ENCODE measurements around the gene ROBO4. TPM values are rescaled to one million over a fixed set of nuclear protein-coding genes. Genes with fewer than 3 reads are reported as not detected.

ROBO4 gene
- total and polyA plus RNA-seq, 4 experiments from 2014 or later: not detected

DNA sequence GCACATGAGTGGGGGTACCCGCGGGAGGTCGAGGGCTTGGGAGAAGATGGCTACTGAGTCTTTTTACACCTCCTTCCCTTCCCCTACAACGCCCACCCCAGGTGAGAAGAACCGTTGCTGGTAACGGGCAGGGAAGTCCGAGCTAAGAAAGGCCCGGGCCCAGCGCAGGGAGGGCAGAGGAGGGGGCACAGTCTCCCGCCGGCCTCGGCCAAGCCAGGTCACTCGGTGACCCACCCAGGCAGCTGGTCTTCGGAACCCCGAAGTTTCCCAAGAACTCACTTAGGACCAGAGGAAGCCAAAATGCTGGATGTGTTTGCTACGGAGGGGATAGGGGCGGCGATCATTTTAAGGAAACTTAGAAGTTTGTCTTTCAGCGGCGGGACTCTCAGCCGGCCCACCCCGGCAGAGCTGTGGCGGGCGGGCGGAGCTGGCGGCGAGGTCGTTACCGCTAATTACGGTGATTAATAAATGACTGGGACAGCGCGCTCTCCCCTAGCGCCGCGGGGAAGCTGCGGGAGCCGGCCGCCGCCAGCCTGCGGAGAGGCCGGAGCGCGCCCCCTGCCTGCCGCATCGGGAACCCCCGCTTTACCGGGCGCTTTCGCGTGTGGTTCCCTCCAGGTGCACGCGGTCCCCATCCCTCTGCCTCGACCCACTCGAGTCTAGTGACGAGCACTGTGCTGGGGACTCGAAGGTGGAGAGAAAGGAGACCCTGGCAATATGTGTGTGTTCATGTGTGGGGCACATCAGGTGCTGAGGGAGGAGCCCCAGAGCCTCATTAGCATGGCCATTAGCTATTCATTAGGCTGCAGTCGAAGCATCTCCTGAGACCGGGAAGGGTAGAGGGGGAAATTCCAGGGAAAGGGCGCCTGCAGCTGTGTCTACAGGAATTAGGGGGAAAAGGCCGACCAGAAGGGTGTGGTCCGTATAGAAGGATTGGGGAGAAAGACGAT lies 31.5 kb downstream of the ROBO4 start:
- intact Hi-C loops (cut with micrococcal nuclease): no loop called here
- CTCF ChIA-PET (ENCODE audit: partially characterized antibody): interaction anchor here (0.6 to 2.7 kb wide), 18 partner anchors 8 to 276 kb away, joined by 3 to 18 read pairs (median 4); partner anchors contain the start of genes SIAE and SPA17

DNA sequence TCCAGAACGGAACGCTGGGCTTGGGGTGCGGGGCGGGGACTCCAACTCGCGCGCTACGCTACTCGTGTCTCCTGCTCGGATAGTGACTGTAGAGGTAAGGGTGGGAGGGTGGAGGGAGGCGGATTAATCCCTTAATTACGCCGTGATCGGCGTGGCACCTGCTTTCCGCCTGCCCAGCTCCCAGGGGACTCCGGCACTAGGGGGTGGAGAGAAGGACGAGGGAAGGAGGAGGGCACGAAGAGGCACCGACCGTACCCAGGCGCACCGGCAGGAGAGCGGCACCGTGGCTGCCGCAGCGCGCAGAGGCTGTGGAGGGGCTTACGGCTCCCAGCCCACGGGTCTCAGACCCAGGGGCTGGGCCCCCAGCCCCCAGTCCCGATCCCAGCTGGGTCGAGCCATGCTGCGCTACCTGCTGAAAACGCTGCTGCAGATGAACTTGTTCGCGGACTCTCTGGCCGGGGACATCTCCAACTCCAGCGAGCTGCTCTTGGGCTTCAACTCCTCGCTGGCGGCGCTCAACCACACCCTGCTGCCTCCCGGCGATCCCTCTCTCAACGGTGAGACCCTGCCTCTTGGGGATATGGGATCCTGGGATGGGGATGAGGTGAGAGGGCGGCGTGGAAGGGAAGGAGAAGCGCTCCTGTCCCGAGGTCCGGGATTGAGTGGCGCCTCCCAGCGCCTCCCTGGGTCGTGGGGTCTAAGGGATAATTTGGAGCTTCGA lies 32.3 kb downstream of the ROBO4 start, which contains the start of gene ROBO3:
ROBO3 (plus strand) TSS at position 252 of the 721 bp plus-strand sequence; CDS start at position 398, 146 bp downstream.
- Histone ChIP-seq H3K4me1 (ENCODE audit: insufficient read depth, low read length) (peaks cover 39% of the 10 kb centered on the region), H3K27me3 (ENCODE audit: insufficient read depth, low read length) (peaks cover 75% of the 10 kb centered on the region), H3K9me3 (ENCODE audit: control insufficient read depth in 1 of 2, low read length in 2 of 2) (no peaks in the 10 kb centered on the region), H3K4me3 (ENCODE audit: low read length in 2 of 2) (no peak within 1 kb of the TSS), H3K36me3 (ENCODE audit: insufficient read depth, low read length) (no peaks in the 10 kb centered on the region), H3K27ac (ENCODE audit: low read depth, low read length) (no peak within 1 kb of the TSS)
- Mint-ChIP-seq H3K27ac (no peak within 1 kb of the TSS), H3K36me3 (no peaks in the 10 kb centered on the region), H3K27me3 (peaks cover 69 to 72% of the 10 kb centered on the region in 2 donors), H3K4me3 (peak within 1 kb of the TSS in 6 of 8 donors; percentile 8 to 71 (median 40)), H3K4me1 (peaks cover 26 to 66% (median 47%) of the 10 kb centered on the region in 4 donors), H3K9me3 (no peaks in the 10 kb centered on the region)
- ChIA-PET POLR2A (ENCODE audit: partially characterized antibody) (interaction anchor here (1.2 kb wide), 1 partner anchor 11 kb away, joined by 4 read pairs; no protein-coding TSS in a partner anchor), CTCF (ENCODE audit: partially characterized antibody) (interaction anchor here (0.6 to 2.7 kb wide), 14 partner anchors 7 to 277 kb away, joined by 3 to 18 read pairs (median 5); partner anchors contain the start of genes SIAE and SPA17)
- DNase-seq: no peak
- intact Hi-C loops (cut with micrococcal nuclease): no loop called here

More for the DNA sequence above, 31.5 kb downstream of the ROBO4 start:
- H3K9me3 Mint-ChIP-seq: no peaks in the 10 kb centered on the region
- DNase-seq: peak in 4 of 5 donors; percentile 42 to 52 (median 44)
- peak overlapping the region in 1 of 7 donors; percentile 65 for H3K27ac Mint-ChIP-seq
- no peak overlapping the region for H3K4me3 ChIP-seq (ENCODE audit: low read length in 2 of 2)
- H3K36me3 ChIP-seq (ENCODE audit: insufficient read depth, low read length): no peaks in the 10 kb centered on the region
- H3K4me3 Mint-ChIP-seq: peak overlapping the region in 5 of 8 donors; percentile 35 to 71 (median 52)
- H3K4me1 Mint-ChIP-seq: peaks cover 26 to 70% (median 47%) of the 10 kb centered on the region in 4 donors
- H3K27ac ChIP-seq (ENCODE audit: low read depth, low read length): no peak overlapping the region
- H3K9me3 ChIP-seq (ENCODE audit: control insufficient read depth in 1 of 2, low read length in 2 of 2): no peaks in the 10 kb centered on the region
- H3K27me3 ChIP-seq (ENCODE audit: insufficient read depth, low read length): peaks cover 78% of the 10 kb centered on the region
- H3K4me1 ChIP-seq (ENCODE audit: insufficient read depth, low read length): peaks cover 39% of the 10 kb centered on the region
- no peaks in the 10 kb centered on the region for H3K36me3 Mint-ChIP-seq
- POLR2A ChIA-PET (ENCODE audit: partially characterized antibody): interaction anchor here (1.2 kb wide), 1 partner anchor 10 kb away, joined by 4 read pairs; no protein-coding TSS in a partner anchor
- peaks cover 73 to 77% of the 10 kb centered on the region in 2 donors for H3K27me3 Mint-ChIP-seq

DNA sequence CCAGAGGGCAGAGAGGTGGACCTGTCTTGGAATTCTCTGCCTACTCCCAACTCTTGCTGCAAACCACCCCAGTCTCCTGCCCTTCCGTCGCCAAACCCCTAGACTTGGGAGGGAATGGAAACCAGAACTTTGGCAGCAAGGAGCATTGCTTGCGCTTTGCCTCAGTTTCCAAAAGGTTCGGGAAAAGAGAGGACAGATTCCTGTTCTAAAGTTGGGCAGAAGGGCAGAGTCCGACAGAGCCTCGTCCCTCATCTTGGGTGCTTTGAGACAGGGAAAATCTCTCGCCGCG lies 32.8 kb downstream of the ROBO4 start:
- no peaks in the 10 kb centered on the region for H3K9me3 Mint-ChIP-seq
- no peaks in the 10 kb centered on the region for H3K9me3 ChIP-seq (ENCODE audit: control insufficient read depth in 1 of 2, low read length in 2 of 2)
- no peak overlapping the region for H3K4me3 Mint-ChIP-seq
- POLR2A ChIA-PET (ENCODE audit: partially characterized antibody): interaction anchor here (1.2 kb wide), 1 partner anchor 11 kb away, joined by 4 read pairs; no protein-coding TSS in a partner anchor
- H3K27ac Mint-ChIP-seq: no peak overlapping the region
- no peak for DNase-seq
- H3K4me1 Mint-ChIP-seq: peaks cover 25 to 66% (median 47%) of the 10 kb centered on the region in 4 donors
- CTCF ChIA-PET (ENCODE audit: partially characterized antibody): interaction anchor here (1.8 to 2.7 kb wide), 2 partner anchors 26 to 27 kb away, joined by 5 to 8 read pairs; no protein-coding TSS in a partner anchor
- H3K4me1 ChIP-seq (ENCODE audit: insufficient read depth, low read length): peaks cover 39% of the 10 kb centered on the region
- intact Hi-C loops (cut with micrococcal nuclease): no loop called here
- no peaks in the 10 kb centered on the region for H3K36me3 Mint-ChIP-seq
- H3K36me3 ChIP-seq (ENCODE audit: insufficient read depth, low read length): no peaks in the 10 kb centered on the region
- peaks cover 65 to 67% of the 10 kb centered on the region in 2 donors for H3K27me3 Mint-ChIP-seq
- no peak overlapping the region for H3K4me3 ChIP-seq (ENCODE audit: low read length in 2 of 2)
- H3K27ac ChIP-seq (ENCODE audit: low read depth, low read length): no peak overlapping the region
- peaks cover 70% of the 10 kb centered on the region for H3K27me3 ChIP-seq (ENCODE audit: insufficient read depth, low read length)

DNA sequence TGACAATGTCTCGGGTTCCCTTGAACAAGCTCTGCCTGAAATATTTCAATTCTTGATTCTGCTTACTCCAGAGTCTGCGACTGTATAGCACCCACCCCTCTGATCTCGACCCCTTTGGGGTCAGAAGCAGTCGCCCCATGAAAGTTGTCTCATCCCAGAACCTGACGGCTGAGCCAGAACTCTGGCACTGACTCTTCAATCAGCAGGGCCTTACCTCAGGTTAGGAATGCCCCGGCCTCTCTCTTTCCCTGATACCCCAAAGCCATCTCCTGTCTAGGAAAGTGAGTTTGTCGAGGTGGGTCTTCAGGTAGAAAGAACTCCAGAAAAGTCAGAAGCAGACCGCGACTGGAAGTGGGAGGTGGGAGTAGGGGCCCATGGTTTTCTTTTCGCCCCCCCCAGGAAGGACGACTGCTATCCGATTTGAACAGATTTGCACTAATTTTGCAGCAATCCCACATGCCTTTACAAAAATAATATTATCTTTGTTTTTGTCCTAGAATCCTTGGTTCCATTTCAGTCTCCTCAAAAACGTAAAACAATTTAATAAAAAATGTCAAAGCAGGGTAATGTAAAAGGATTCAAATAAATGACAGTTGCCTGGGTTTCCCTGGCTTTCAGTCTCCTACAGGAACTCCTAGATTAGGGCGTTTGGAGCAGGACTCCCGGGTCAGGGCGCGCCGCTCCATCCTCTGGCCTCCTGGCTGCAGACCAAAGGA lies 33.3 kb downstream of the ROBO4 start:
- peaks cover 36% of the 10 kb centered on the region for H3K4me1 ChIP-seq (ENCODE audit: insufficient read depth, low read length)
- DNase-seq: no peak
- no peak overlapping the region for H3K4me3 ChIP-seq (ENCODE audit: low read length in 2 of 2)
- no peaks in the 10 kb centered on the region for H3K9me3 ChIP-seq (ENCODE audit: control insufficient read depth in 1 of 2, low read length in 2 of 2)
- H3K36me3 ChIP-seq (ENCODE audit: insufficient read depth, low read length): no peaks in the 10 kb centered on the region
- intact Hi-C loops (cut with micrococcal nuclease): no loop called here
- Mint-ChIP-seq H3K4me3 (peak overlapping the region in 1 of 8 donors; percentile 28), H3K4me1 (peaks cover 21 to 62% (median 44%) of the 10 kb centered on the region in 4 donors), H3K27me3 (peaks cover 65 to 66% of the 10 kb centered on the region in 2 donors), H3K36me3 (no peaks in the 10 kb centered on the region), H3K27ac (no peak overlapping the region), H3K9me3 (no peaks in the 10 kb centered on the region)
- POLR2A ChIA-PET (ENCODE audit: partially characterized antibody): no interaction called here
- H3K27ac ChIP-seq (ENCODE audit: low read depth, low read length): no peak overlapping the region
- H3K27me3 ChIP-seq (ENCODE audit: insufficient read depth, low read length): peaks cover 65% of the 10 kb centered on the region
- CTCF ChIA-PET (ENCODE audit: partially characterized antibody): no interaction called here

DNA sequence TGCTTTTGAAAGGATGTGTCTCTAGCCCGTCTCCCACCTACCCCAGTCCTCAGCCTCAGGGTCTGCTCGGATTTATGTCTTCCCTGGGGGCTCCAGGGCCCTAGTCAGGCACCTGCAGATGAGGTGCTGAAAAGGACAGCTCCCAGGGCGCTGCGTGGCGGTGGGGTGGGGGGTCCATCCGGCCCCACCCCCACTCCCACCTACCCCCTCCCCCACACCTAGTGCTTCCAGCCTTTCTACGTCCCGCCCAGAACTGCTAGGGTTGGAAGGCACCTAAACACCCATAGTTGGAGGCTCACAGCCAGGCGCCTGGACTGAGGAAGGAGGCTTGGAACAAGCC lies 33.9 kb downstream of the ROBO4 start:
- Histone ChIP-seq H3K36me3 (ENCODE audit: insufficient read depth, low read length) (no peaks in the 10 kb centered on the region), H3K4me3 (ENCODE audit: low read length in 2 of 2) (no peak overlapping the region), H3K9me3 (ENCODE audit: control insufficient read depth in 1 of 2, low read length in 2 of 2) (no peaks in the 10 kb centered on the region), H3K27ac (ENCODE audit: low read depth, low read length) (no peak overlapping the region), H3K4me1 (ENCODE audit: insufficient read depth, low read length) (peaks cover 31% of the 10 kb centered on the region), H3K27me3 (ENCODE audit: insufficient read depth, low read length) (peaks cover 59% of the 10 kb centered on the region)
- Mint-ChIP-seq H3K27me3 (peaks cover 61% of the 10 kb centered on the region in 2 donors), H3K4me3 (peak overlapping the region in 1 of 8 donors; percentile 56), H3K9me3 (no peaks in the 10 kb centered on the region), H3K4me1 (peaks cover 16 to 57% (median 40%) of the 10 kb centered on the region in 4 donors), H3K36me3 (no peaks in the 10 kb centered on the region), H3K27ac (no peak overlapping the region)
- intact Hi-C loops (cut with micrococcal nuclease): no loop called here
- CTCF ChIA-PET (ENCODE audit: partially characterized antibody): no interaction called here
- no peak for DNase-seq
- POLR2A ChIA-PET (ENCODE audit: partially characterized antibody): no interaction called here

DNA sequence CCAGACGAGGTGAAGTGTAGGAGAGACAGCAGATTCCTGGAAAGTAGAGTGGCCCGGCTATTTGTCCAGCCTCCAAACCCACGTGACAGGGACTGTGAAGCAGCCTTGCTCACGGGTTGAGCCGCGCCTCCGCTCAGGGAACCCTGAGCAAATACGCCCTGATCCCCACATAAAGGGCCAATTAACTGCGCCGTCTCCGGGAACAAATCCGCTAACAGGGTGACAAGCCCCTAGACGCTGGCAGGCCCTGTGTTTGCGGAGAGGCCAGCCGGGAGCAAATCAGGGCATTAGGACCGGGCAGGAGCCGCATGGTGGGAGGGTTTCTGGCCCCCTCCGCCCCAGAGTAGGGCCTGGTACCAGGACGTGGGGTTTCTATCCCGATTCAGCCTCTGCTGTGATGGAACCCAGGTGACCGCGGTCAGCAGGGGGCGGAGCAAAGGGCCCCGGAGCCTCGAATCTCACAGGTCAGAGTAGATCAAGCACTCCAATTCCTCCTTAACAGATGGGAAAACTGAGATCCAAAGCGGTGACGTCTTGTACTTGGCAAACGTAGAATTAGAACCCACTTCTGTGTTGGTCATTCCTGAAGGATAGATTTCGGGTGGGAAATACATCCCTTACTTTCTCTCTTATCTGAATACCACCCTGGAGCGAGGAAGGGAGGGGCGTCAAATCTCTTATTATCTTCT lies 34.4 kb downstream of the ROBO4 start:
- Mint-ChIP-seq H3K9me3 (no peaks in the 10 kb centered on the region), H3K4me3 (peak overlapping the region in 4 of 8 donors; percentile 5 to 74 (median 51)), H3K36me3 (no peaks in the 10 kb centered on the region), H3K4me1 (peaks cover 15 to 52% (median 35%) of the 10 kb centered on the region in 4 donors), H3K27ac (peak overlapping the region in 1 of 7 donors; percentile 14), H3K27me3 (peaks cover 56 to 58% of the 10 kb centered on the region in 2 donors)
- peaks cover 26% of the 10 kb centered on the region for H3K4me1 ChIP-seq (ENCODE audit: insufficient read depth, low read length)
- peaks cover 54% of the 10 kb centered on the region for H3K27me3 ChIP-seq (ENCODE audit: insufficient read depth, low read length)
- no peaks in the 10 kb centered on the region for H3K36me3 ChIP-seq (ENCODE audit: insufficient read depth, low read length)
- intact Hi-C loops (cut with micrococcal nuclease): no loop called here
- no peak for DNase-seq
- H3K9me3 ChIP-seq (ENCODE audit: control insufficient read depth in 1 of 2, low read length in 2 of 2): no peaks in the 10 kb centered on the region
- ChIA-PET POLR2A (ENCODE audit: partially characterized antibody) (no interaction called here), CTCF (ENCODE audit: partially characterized antibody) (no interaction called here)
- no peak overlapping the region for H3K27ac ChIP-seq (ENCODE audit: low read depth, low read length)
- H3K4me3 ChIP-seq (ENCODE audit: low read length in 2 of 2): no peak overlapping the region

Data from CD4-positive, alpha-beta memory T cell (primary cell).